Vagina (tissue), 2 donors: ENCODE data around the gene ACAT1.

Experiments
- CTCF ChIP-seq, 3 experiments: fragments of 450-650 bp in 2 of 3; fragments of 200-600 bp in 1 of 3; sonication (generic) in 1 of 3; IDR thresholded peaks; one replicate each; pipeline ENCODE4 v1.5.1; 2017 to 2019; ENCODE audit warnings: antibody characterized with exemption in 3 of 3, mild to moderate bottlenecking in 2 of 3, moderate library complexity in 2 of 3
- POLR2A ChIP-seq, 2 donors: fragments of 450-650 bp; IDR thresholded peaks; one replicate each; pipeline ENCODE4 v1.6.1; 2017; ENCODE audit warnings: antibody characterized with exemption in 2 of 2, mild to moderate bottlenecking in 2 of 2, moderate library complexity in 2 of 2

GRCh38 chr11:108137212-108137611 is 15.8 kb downstream of the ACAT1 start:
- TF ChIP-seq POLR2A (IDR thresholded peaks at IDR 0.05) (no peak), CTCF (IDR thresholded peaks at IDR 0.05) (no peak)
